ENCODE data around the gene USP36. TPM values are rescaled to one million over a fixed set of nuclear protein-coding genes. Genes with fewer than 3 reads are reported as not detected.

Gene USP36
- total RNA-seq, 2 donors from 2014 or later = 57.1 to 62.5 TPM

- TF ChIP-seq CTCF (conservative IDR thresholded peaks at IDR 0.05) = no peak
- 95% methylated on average over 12 to 13 of the region's 14 CpGs for WGBS, 2 experiments (ENCODE audit: insufficient coverage in 1 of 2, insufficient read length in 1 of 2)
- H3K9ac ChIP-seq (ENCODE audit: extremely low read depth, low read length, poor library complexity, severe bottlenecking) = no peak overlapping the region
- H3K27ac ChIP-seq (ENCODE audit: low read depth, low read length) = no peak overlapping the region
- H3K9me3 Mint-ChIP-seq = no peaks in the 10 kb centered on the region
- H3K27me3 ChIP-seq (ENCODE audit: control insufficient read depth, insufficient read depth, low read length, poor library complexity, severe bottlenecking) = no peaks in the 10 kb centered on the region
- H3K4me1 Mint-ChIP-seq = no peaks in the 10 kb centered on the region
- peak; percentile 39 for DNase-seq
- no peaks in the 10 kb centered on the region for H3K27me3 Mint-ChIP-seq (ENCODE audit: insufficient read depth)
- H3K4me1 ChIP-seq (ENCODE audit: control insufficient read depth, insufficient read depth, low read length) = no peaks in the 10 kb centered on the region
- no peak overlapping the region for H3K4me3 ChIP-seq (ENCODE audit: low read length)
- no peak overlapping the region for H3K27ac Mint-ChIP-seq
- no peak overlapping the region for H3K4me3 Mint-ChIP-seq
- H3K36me3 ChIP-seq (ENCODE audit: control insufficient read depth, insufficient read depth, low read length) = peaks cover 45% of the 10 kb centered on the region
- H3K36me3 Mint-ChIP-seq (ENCODE audit: low read depth) = peaks cover 69% of the 10 kb centered on the region
- no peaks in the 10 kb centered on the region for H3K9me3 ChIP-seq (ENCODE audit: control insufficient read depth, low read length)
Observed at GRCh38 chr17:78795861-78796516, 44.6 kb downstream of the USP36 start.

- Histone ChIP-seq H3K27ac (ENCODE audit: low read depth, low read length) (no peak overlapping the region), H3K4me1 (ENCODE audit: control insufficient read depth, insufficient read depth, low read length) (no peaks in the 10 kb centered on the region), H3K4me3 (ENCODE audit: low read length) (no peak overlapping the region), H3K27me3 (ENCODE audit: control insufficient read depth, insufficient read depth, low read length, poor library complexity, severe bottlenecking) (no peaks in the 10 kb centered on the region), H3K9ac (ENCODE audit: extremely low read depth, low read length, poor library complexity, severe bottlenecking) (no peak overlapping the region), H3K9me3 (ENCODE audit: control insufficient read depth, low read length) (no peaks in the 10 kb centered on the region), H3K36me3 (ENCODE audit: control insufficient read depth, insufficient read depth, low read length) (peaks cover 45% of the 10 kb centered on the region)
- Mint-ChIP-seq H3K4me1 (no peaks in the 10 kb centered on the region), H3K27me3 (ENCODE audit: insufficient read depth) (no peaks in the 10 kb centered on the region), H3K9me3 (no peaks in the 10 kb centered on the region), H3K36me3 (ENCODE audit: low read depth) (peaks cover 65% of the 10 kb centered on the region), H3K4me3 (no peak overlapping the region), H3K27ac (no peak overlapping the region)
- 93 to 94% methylated on average over 15 to 21 of the region's 22 CpGs for WGBS, 2 experiments (ENCODE audit: insufficient coverage in 1 of 2, insufficient read length in 1 of 2)
- TF ChIP-seq CTCF (conservative IDR thresholded peaks at IDR 0.05) = no peak
- DNase-seq = no peak
Observed at GRCh38 chr17:78794864-78795640, 45.6 kb downstream of the USP36 start.

DNA sequence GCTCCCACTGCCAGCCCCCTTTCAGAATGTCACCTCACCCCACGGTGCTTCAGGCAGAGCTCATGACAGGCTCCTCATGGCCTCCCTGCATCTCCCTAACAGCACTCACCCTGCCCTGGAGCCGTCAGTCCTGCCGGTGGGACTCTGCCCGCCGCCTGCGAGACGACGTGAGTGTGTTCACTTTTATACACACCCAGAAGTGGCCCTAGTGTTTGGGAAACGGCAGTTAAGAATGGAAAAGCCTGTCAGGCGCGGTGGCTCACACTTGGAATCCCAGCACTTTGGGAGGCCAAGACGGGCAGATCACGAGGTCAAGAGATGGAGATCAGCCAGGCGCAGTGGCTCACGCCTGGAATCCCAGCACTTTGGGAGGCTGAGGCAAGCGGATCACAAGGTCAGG is 46.2 kb downstream of the USP36 start:
- no peak overlapping the region for H3K4me3 Mint-ChIP-seq
- no peak overlapping the region for H3K4me3 ChIP-seq (ENCODE audit: low read length)
- no peaks in the 10 kb centered on the region for H3K9me3 ChIP-seq (ENCODE audit: control insufficient read depth, low read length)
- H3K4me1 ChIP-seq (ENCODE audit: control insufficient read depth, insufficient read depth, low read length) = no peaks in the 10 kb centered on the region
- H3K36me3 ChIP-seq (ENCODE audit: control insufficient read depth, insufficient read depth, low read length) = peaks cover 45% of the 10 kb centered on the region
- no peak overlapping the region for H3K9ac ChIP-seq (ENCODE audit: extremely low read depth, low read length, poor library complexity, severe bottlenecking)
- no peaks in the 10 kb centered on the region for H3K27me3 ChIP-seq (ENCODE audit: control insufficient read depth, insufficient read depth, low read length, poor library complexity, severe bottlenecking)
- H3K4me1 Mint-ChIP-seq = no peaks in the 10 kb centered on the region
- peak overlapping the region; percentile 29 for H3K27ac Mint-ChIP-seq
- WGBS, 2 experiments (ENCODE audit: insufficient coverage in 1 of 2, insufficient read length in 1 of 2) = 87 to 94% methylated on average over 14 to 16 of the region's 16 CpGs
- no peak for DNase-seq
- no peak overlapping the region for H3K27ac ChIP-seq (ENCODE audit: low read depth, low read length)
- peaks cover 61% of the 10 kb centered on the region for H3K36me3 Mint-ChIP-seq (ENCODE audit: low read depth)
- no peak for TF ChIP-seq CTCF (conservative IDR thresholded peaks at IDR 0.05)
- H3K9me3 Mint-ChIP-seq = no peaks in the 10 kb centered on the region
- H3K27me3 Mint-ChIP-seq (ENCODE audit: insufficient read depth) = no peaks in the 10 kb centered on the region
